H1 (cell line): ENCODE measurements around the gene EPN3.

Experiments used
- EP300 ChIP-seq, 2 experiments: IDR thresholded peaks; 1 replicate in 1 of 2; 2 replicates in 1 of 2; pipeline ENCODE4 v1.6.1; 2011 to 2012; ENCODE audit warnings: low read depth in 2 of 2, low read length in 2 of 2, mild to moderate bottlenecking in 2 of 2, borderline replicate concordance in 1 of 2, inconsistent platforms in 1 of 2, moderate library complexity in 1 of 2
- EZH2 ChIP-seq: fragments of 200-600 bp; sonication (generic); IDR thresholded peaks from 2 replicates; pipeline ENCODE4 v1.7.1; 2012; ENCODE audit warnings: low read depth, mild to moderate bottlenecking, moderate library complexity, low read length, inconsistent platforms; ENCODE audit not compliant: severe bottlenecking
- GTF2F1 ChIP-seq: IDR thresholded peaks from 2 replicates; pipeline ENCODE4 v1.6.1; 2012; ENCODE audit warnings: low read depth, low read length, improper control_type of control experiment, borderline replicate concordance
- HDAC2 ChIP-seq, 2 experiments: fragments of 300-600 bp in 1 of 2; sonication (generic) in 1 of 2; IDR thresholded peaks; 2 replicates each; pipeline ENCODE4 v1.6.1; 2011 to 2012; ENCODE audit warnings: low read depth in 2 of 2, low read length in 2 of 2, mild to moderate bottlenecking in 2 of 2, moderate library complexity in 2 of 2, borderline replicate concordance in 1 of 2, inconsistent platforms in 1 of 2
- HDAC6 ChIP-seq: IDR thresholded peaks from one replicate; pipeline ENCODE4 v1.7.1; 2012; ENCODE audit warnings: low read depth, mild to moderate bottlenecking, inconsistent platforms, low read length, moderate library complexity
- POLR2A ChIP-seq, 2 experiments: IDR thresholded peaks; 1 replicate in 1 of 2; 2 replicates in 1 of 2; pipeline ENCODE4 v1.6.1; 2011; ENCODE audit warnings: low read depth in 2 of 2, low read length in 2 of 2, mild to moderate bottlenecking in 2 of 2; ENCODE audit errors: control extremely low read depth in 1 of 2
- POLR2AphosphoS5 ChIP-seq: IDR thresholded peaks from 2 replicates; pipeline ENCODE4 v1.6.1; 2011; ENCODE audit warnings: low read depth, low read length
- RAD21 ChIP-seq, 2 experiments: IDR thresholded peaks in 1 of 2; conservative IDR thresholded peaks in 1 of 2; 2 replicates each; pipeline ENCODE4 v1.6.1; 2011; ENCODE audit warnings: low read depth in 2 of 2, low read length in 2 of 2, improper control_type of control experiment in 1 of 2, inconsistent platforms in 1 of 2, mild to moderate bottlenecking in 1 of 2, moderate library complexity in 1 of 2
- RFX5 ChIP-seq: IDR thresholded peaks from 2 replicates; pipeline ENCODE4 v1.6.1; 2011; ENCODE audit warnings: low read depth, low read length, improper control_type of control experiment, borderline replicate concordance
- SP1 ChIP-seq: IDR thresholded peaks from 2 replicates; pipeline ENCODE4 v1.6.1; 2011; ENCODE audit warnings: low read depth, low read length
- SRF ChIP-seq: IDR thresholded peaks from 2 replicates; pipeline ENCODE4 v1.6.1; 2011; ENCODE audit warnings: mild to moderate bottlenecking, low read depth, low read length, moderate library complexity
- ZNF274 ChIP-seq: IDR thresholded peaks from 2 replicates; pipeline ENCODE4 v1.7.0; 2012; ENCODE audit warnings: low read length, borderline replicate concordance; ENCODE audit errors: extremely low read depth
- TF ChIP-seq, protein P1 (sequence below), 3 experiments: IDR thresholded peaks; 1 replicate in 2 of 3; 2 replicates in 1 of 3; pipeline versions ENCODE4 v1.5.1 to v1.6.1; 2011; ENCODE audit warnings: low read length in 3 of 3, mild to moderate bottlenecking in 3 of 3, inconsistent platforms in 2 of 3, low read depth in 1 of 3, moderate library complexity in 1 of 3; ENCODE audit not compliant: insufficient read depth in 1 of 3; ENCODE audit errors: control extremely low read depth in 1 of 3
- TF ChIP-seq, protein P2 (sequence below): IDR thresholded peaks from 2 replicates; pipeline ENCODE4 v1.6.1; 2012; ENCODE audit warnings: low read length, inconsistent platforms

DNA sequence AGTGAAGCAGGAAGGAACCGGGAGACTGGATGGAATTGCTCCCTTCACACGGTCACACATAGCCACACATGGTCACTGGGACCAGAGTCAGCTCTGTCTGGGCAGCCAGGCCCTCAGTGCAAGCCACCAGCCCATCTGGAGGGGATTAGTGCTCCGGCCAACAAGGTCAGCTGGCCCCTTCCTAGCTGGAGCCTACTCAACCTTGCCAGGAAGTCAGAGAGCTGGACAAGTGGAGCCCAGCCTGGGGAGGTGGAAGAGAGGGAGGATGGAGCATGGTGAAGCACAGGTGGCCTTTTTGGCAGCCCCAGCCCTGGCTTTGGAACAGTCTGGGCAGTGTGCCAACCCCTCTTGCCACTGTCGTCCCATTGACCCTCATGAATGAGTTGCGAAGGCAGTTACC lies 24.3 kb downstream of the EPN3 start:
- TF ChIP-seq POLR2AphosphoS5 (no peak), EZH2 (no peak), SRF (no peak), RFX5 (no peak), ZNF274 (no peak), GTF2F1 (no peak), RAD21 (IDR thresholded peaks at IDR 0.05 in 1 of 2, conservative IDR thresholded peaks at IDR 0.05 in 1 of 2; ENCODE audit: low read depth in 2 of 2, low read length in 2 of 2) (no peak), EP300 (IDR thresholded peaks at IDR 0.05; ENCODE audit: borderline replicate concordance in 1 of 2, low read depth in 2 of 2, low read length in 2 of 2) (no peak), POLR2A (IDR thresholded peaks at IDR 0.05; ENCODE audit: control extremely low read depth in 1 of 2, low read depth in 2 of 2, low read length in 2 of 2) (no peak), SP1 (no peak), HDAC6 (no peak), HDAC2 (IDR thresholded peaks at IDR 0.05; ENCODE audit: borderline replicate concordance in 1 of 2, low read depth in 2 of 2, low read length in 2 of 2) (no peak)
- TF ChIP-seq, protein P1, sequence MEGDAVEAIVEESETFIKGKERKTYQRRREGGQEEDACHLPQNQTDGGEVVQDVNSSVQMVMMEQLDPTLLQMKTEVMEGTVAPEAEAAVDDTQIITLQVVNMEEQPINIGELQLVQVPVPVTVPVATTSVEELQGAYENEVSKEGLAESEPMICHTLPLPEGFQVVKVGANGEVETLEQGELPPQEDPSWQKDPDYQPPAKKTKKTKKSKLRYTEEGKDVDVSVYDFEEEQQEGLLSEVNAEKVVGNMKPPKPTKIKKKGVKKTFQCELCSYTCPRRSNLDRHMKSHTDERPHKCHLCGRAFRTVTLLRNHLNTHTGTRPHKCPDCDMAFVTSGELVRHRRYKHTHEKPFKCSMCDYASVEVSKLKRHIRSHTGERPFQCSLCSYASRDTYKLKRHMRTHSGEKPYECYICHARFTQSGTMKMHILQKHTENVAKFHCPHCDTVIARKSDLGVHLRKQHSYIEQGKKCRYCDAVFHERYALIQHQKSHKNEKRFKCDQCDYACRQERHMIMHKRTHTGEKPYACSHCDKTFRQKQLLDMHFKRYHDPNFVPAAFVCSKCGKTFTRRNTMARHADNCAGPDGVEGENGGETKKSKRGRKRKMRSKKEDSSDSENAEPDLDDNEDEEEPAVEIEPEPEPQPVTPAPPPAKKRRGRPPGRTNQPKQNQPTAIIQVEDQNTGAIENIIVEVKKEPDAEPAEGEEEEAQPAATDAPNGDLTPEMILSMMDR (IDR thresholded peaks at IDR 0.05; ENCODE audit: control extremely low read depth in 1 of 3, insufficient read depth in 1 of 3, low read depth in 1 of 3, low read length in 3 of 3), result no peak
- TF ChIP-seq, protein P2, sequence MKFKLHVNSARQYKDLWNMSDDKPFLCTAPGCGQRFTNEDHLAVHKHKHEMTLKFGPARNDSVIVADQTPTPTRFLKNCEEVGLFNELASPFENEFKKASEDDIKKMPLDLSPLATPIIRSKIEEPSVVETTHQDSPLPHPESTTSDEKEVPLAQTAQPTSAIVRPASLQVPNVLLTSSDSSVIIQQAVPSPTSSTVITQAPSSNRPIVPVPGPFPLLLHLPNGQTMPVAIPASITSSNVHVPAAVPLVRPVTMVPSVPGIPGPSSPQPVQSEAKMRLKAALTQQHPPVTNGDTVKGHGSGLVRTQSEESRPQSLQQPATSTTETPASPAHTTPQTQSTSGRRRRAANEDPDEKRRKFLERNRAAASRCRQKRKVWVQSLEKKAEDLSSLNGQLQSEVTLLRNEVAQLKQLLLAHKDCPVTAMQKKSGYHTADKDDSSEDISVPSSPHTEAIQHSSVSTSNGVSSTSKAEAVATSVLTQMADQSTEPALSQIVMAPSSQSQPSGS, result no peak
